OCI-LY3 (cell line): Measurements from ENCODE around the gene SGSM1.

Experiments
- H2AFZ ChIP-seq: fragments of 200-600, 300-600 bp; shearing (Covaris generic); 2 replicates; pipeline ENCODE4 v1.6.0; 2014; ENCODE audit warnings: antibody characterized with exemption, low read depth, low read length
- H3K27ac ChIP-seq: fragments of 200-600, 300-600 bp; sonication (generic); 2 replicates; pipeline ENCODE4 v1.5.1; 2014; ENCODE audit warnings: mild to moderate bottlenecking, low read length, moderate library complexity, mixed read lengths
- H3K27me3 ChIP-seq: fragments of 200-600, 300-600 bp; sonication (generic); 2 replicates; pipeline ENCODE4 v1.6.1; 2014; ENCODE audit warnings: low read depth, low read length, mixed read lengths
- H3K36me3 ChIP-seq: fragments of 200-600, 300-600 bp; sonication (generic); replicated peaks from 2 replicates; pipeline ENCODE3; 2014; ENCODE audit warnings: low read depth, low read length, mixed read lengths
- H3K4me1 ChIP-seq: fragments of 300-600, 200-600 bp; sonication (generic); 2 replicates; pipeline ENCODE4 v1.6.1; 2014; ENCODE audit warnings: low read length, mixed read lengths
- H3K4me2 ChIP-seq: fragments of 200-600, 300-600 bp; sonication (generic); 2 replicates; pipeline ENCODE4 v1.6.1; 2014; ENCODE audit warnings: low read length, mixed read lengths
- H3K4me3 ChIP-seq: fragments of 300-600, 200-600 bp; sonication (generic); 2 replicates; pipeline ENCODE4 v1.5.1; 2014; ENCODE audit warnings: antibody characterized with exemption, mild to moderate bottlenecking, low read length, moderate library complexity
- H3K79me2 ChIP-seq: fragments of 300-600, 200-600 bp; shearing (Covaris generic); 2 replicates; pipeline ENCODE4 v1.6.1; 2014; ENCODE audit warnings: mild to moderate bottlenecking, low read length, mixed read lengths
- H3K9ac ChIP-seq: fragments of 300-600, 200-600 bp; shearing (Covaris generic); 2 replicates; pipeline ENCODE4 v1.6.0; 2014; ENCODE audit warnings: mild to moderate bottlenecking, low read length, moderate library complexity
- H3K9me3 ChIP-seq: fragments of 200-600, 300-600 bp; shearing (Covaris generic); 2 replicates; pipeline ENCODE4 v1.6.1; 2014; ENCODE audit warnings: low read length, mixed read lengths; ENCODE audit not compliant: insufficient read depth
- H4K20me1 ChIP-seq: fragments of 200-600, 300-600 bp; sonication (generic); 2 replicates; pipeline ENCODE4 v1.6.1; 2016; ENCODE audit warnings: low read length, mixed read lengths; ENCODE audit not compliant: insufficient read depth
- EZH2phosphoT487 ChIP-seq: fragments of 200-600 bp; shearing (Covaris generic); IDR thresholded peaks from 2 replicates; pipeline ENCODE4 v1.6.1; 2018; ENCODE audit warnings: antibody characterized with exemption, mixed run types, low read depth
- TF ChIP-seq, protein P1 (sequence below): fragments of 200-600, 300-600 bp; sonication (generic); IDR thresholded peaks from 2 replicates; pipeline ENCODE4 v1.5.1; 2014; ENCODE audit warnings: antibody characterized with exemption, low read length, low read depth

The SGSM1 gene

DNA sequence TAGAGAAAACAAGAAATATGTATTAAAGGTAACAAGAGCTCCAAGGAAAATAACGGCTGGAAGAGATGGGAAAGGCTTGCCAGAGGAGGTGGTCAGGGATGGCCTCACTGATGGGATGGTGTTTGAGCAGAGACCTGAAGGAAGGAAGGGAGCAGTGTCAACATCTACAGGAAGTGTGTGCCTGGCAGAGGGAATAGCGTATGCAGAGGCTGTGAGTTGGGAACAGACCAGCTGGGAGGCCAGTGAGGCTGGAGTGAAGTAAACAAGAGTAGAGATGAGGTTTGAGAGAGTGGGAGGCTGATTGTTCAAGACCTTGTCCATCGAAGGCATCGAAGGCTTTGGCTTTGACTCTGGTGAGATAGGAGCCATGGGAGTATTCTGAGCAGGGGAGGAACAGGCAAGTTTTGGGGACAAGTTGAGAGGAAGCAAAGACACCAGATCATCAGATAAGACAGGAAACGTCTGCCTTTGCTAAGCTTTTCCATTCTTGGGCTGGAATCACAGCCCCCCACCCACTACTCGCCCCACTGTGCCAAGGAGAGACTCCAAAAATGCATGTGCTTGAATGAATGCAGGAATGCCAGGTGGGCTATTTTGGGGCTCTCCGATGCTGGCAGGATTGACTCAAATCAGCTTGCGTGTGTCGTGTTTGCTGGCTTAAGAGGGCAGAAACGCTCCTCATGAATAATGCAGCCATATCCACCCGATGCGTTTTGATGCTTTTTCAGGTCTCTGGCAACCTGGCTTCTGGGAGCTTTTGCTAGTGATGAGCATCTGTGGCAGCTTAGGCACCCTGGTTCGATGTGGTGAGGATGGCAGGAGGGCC is 7.2 kb downstream of the SGSM1 start:
- Histone ChIP-seq H3K4me2 (no peak overlapping the region), H3K4me3 (no peak overlapping the region), H4K20me1 (no peaks in the 10 kb centered on the region), H2AFZ (no peak overlapping the region), H3K36me3 (no peaks in the 10 kb centered on the region), H3K27me3 (peaks cover 22% of the 10 kb centered on the region), H3K27ac (no peak overlapping the region), H3K9me3 (peaks cover 13% of the 10 kb centered on the region), H3K9ac (no peak overlapping the region), H3K79me2 (no peaks in the 10 kb centered on the region), H3K4me1 (no peaks in the 10 kb centered on the region)
- TF ChIP-seq EZH2phosphoT487, result no peak
- TF ChIP-seq, protein P1, sequence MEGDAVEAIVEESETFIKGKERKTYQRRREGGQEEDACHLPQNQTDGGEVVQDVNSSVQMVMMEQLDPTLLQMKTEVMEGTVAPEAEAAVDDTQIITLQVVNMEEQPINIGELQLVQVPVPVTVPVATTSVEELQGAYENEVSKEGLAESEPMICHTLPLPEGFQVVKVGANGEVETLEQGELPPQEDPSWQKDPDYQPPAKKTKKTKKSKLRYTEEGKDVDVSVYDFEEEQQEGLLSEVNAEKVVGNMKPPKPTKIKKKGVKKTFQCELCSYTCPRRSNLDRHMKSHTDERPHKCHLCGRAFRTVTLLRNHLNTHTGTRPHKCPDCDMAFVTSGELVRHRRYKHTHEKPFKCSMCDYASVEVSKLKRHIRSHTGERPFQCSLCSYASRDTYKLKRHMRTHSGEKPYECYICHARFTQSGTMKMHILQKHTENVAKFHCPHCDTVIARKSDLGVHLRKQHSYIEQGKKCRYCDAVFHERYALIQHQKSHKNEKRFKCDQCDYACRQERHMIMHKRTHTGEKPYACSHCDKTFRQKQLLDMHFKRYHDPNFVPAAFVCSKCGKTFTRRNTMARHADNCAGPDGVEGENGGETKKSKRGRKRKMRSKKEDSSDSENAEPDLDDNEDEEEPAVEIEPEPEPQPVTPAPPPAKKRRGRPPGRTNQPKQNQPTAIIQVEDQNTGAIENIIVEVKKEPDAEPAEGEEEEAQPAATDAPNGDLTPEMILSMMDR, result no peak

DNA sequence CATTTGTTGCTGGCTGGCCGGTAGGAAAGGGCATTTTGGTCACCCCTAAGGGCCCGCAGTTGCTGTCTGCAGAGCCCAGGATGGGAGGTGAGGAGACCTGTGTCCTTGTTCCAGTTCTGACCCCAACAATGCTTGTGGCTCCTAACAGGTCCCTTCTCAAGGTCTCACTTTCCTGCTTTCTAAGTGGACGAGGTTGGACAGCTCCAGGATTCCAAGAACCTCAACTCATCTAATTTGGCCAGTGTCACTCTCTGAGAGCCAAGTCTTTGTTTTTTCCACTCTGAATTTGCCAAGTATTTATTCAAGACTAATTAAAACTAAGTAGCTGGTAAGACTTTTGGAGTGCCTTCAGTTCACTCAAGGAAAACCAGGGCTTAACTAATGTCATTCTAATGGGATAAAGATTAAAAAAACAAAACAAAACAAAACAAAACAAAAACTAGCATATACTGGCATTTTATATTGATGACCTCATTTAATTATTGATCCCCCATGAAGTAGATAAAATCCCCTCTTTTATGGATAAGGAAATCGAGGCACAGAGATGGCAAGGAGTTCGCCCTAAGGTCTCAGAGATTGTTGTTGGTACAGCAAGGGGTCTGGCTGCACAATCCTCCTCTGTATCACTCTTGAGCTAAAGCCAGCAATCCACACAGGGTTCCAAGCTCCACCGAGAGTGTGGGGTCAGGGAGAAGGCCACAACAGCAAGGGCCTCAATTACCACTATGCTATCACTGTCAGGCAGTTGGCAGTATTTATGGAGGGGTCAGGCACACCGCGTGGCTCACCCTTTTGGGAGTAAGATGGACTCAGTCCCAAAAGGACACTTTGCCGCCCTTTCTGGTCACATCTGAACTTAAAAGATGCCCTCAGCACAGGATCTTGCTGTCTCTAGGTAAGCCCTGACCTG is 8.1 kb downstream of the SGSM1 start:
- H3K79me2 ChIP-seq, result no peaks in the 10 kb centered on the region
- no peak overlapping the region for H3K4me3 ChIP-seq
- no peak overlapping the region for H2AFZ ChIP-seq
- TF ChIP-seq, protein P1, result no peak
- no peak for TF ChIP-seq EZH2phosphoT487
- no peaks in the 10 kb centered on the region for H4K20me1 ChIP-seq
- peaks cover 13% of the 10 kb centered on the region for H3K9me3 ChIP-seq
- no peaks in the 10 kb centered on the region for H3K4me1 ChIP-seq
- no peaks in the 10 kb centered on the region for H3K36me3 ChIP-seq
- H3K27ac ChIP-seq, result no peak overlapping the region
- no peak overlapping the region for H3K9ac ChIP-seq
- H3K27me3 ChIP-seq, result peaks cover 14% of the 10 kb centered on the region
- H3K4me2 ChIP-seq, result no peak overlapping the region

DNA sequence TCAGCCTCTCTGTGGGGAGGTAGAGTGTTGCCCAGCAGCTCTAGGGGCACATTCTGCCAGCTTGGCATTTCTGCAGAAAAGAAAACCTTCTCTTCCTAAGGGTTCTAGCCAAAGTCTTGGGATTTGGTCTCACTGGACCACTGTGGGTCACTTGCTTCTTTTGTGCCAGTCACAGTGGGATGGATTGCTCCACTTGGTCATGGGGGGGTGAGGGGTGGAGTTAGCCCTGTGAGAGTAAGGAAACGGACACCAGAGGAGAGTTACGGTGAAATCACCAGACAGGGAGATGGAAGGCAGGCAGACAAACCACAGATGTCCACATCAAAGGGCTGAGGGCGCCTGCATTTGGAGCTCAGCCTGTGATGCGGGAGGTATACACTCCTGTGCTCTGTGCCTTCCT is 10.8 kb downstream of the SGSM1 start:
- Histone ChIP-seq H3K27ac (no peak overlapping the region), H3K4me2 (no peak overlapping the region), H3K9ac (no peak overlapping the region), H3K4me3 (no peak overlapping the region), H3K27me3 (peaks cover 5% of the 10 kb centered on the region; the same call in 1 of the 2 replicates), H3K36me3 (no peaks in the 10 kb centered on the region), H3K4me1 (no peaks in the 10 kb centered on the region), H3K79me2 (no peaks in the 10 kb centered on the region), H2AFZ (no peak overlapping the region), H3K9me3 (peaks cover 13% of the 10 kb centered on the region), H4K20me1 (no peaks in the 10 kb centered on the region)
- TF ChIP-seq EZH2phosphoT487, result no peak
- TF ChIP-seq, protein P1, result no peak

DNA sequence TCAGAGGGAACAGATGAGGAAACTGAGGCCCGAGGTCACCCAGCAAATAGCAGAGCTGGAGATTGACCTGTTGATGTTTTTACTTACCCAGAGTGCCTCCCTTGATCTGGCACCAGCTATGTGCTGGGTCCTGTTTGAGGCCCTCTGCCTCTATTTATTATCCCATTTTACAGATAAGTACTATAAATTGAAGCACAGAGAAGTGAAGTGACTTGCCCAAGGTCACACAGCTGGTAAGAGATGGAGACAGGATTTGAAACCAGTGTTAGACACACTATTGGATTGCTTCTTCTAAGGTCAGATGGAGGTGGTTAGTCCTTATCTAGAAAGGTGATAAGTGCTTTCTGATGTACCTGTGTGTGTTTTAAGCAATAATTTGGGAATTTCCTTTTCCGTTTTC is 13.5 kb downstream of the SGSM1 start:
- H3K79me2 ChIP-seq, result no peaks in the 10 kb centered on the region
- H3K9me3 ChIP-seq, result peaks cover 13% of the 10 kb centered on the region
- H3K4me2 ChIP-seq, result no peak overlapping the region
- no peak overlapping the region for H3K27ac ChIP-seq
- H3K36me3 ChIP-seq, result no peaks in the 10 kb centered on the region
- no peak overlapping the region for H3K9ac ChIP-seq
- H4K20me1 ChIP-seq, result no peaks in the 10 kb centered on the region
- no peak overlapping the region for H3K4me3 ChIP-seq
- no peaks in the 10 kb centered on the region for H3K27me3 ChIP-seq
- no peaks in the 10 kb centered on the region for H3K4me1 ChIP-seq
- TF ChIP-seq, protein P1, result no peak
- no peak for TF ChIP-seq EZH2phosphoT487
- no peak overlapping the region for H2AFZ ChIP-seq
